Ishikawa (cell line): ENCODE measurements around the gene REPS1.

ENCODE experiments used
- CEBPB ChIP-seq: IDR thresholded peaks from 2 replicates; pipeline ENCODE4 v1.6.1; 2012
- CREB1 ChIP-seq: IDR thresholded peaks from 2 replicates; pipeline ENCODE4 v1.6.1; 2012; ENCODE audit warnings: low read depth
- EGR1 ChIP-seq: IDR thresholded peaks from 2 replicates; pipeline ENCODE4 v1.6.1; 2012
- EP300 ChIP-seq: IDR thresholded peaks from 2 replicates; pipeline ENCODE4 v1.6.1; 2012; ENCODE audit warnings: borderline replicate concordance
- FOXM1 ChIP-seq: IDR thresholded peaks from 2 replicates; pipeline ENCODE4 v1.6.1; 2012; ENCODE audit warnings: low read depth, borderline replicate concordance
- NFIC ChIP-seq: IDR thresholded peaks from 2 replicates; pipeline ENCODE4 v1.6.1; 2012
- RAD21 ChIP-seq: IDR thresholded peaks from 2 replicates; pipeline ENCODE4 v1.6.1; 2012; ENCODE audit warnings: low read depth
- REST ChIP-seq: IDR thresholded peaks from 2 replicates; pipeline ENCODE4 v1.6.1; 2012; ENCODE audit warnings: low read depth, mild to moderate bottlenecking
- TAF1 ChIP-seq: IDR thresholded peaks from 2 replicates; pipeline ENCODE4 v1.6.1; 2012; ENCODE audit warnings: low read depth, mild to moderate bottlenecking
- TCF12 ChIP-seq: IDR thresholded peaks from 2 replicates; pipeline ENCODE4 v1.6.1; 2012; ENCODE audit warnings: low read depth
- TEAD4 ChIP-seq: IDR thresholded peaks from 2 replicates; pipeline ENCODE4 v1.6.1; 2012
- USF1 ChIP-seq: IDR thresholded peaks from 2 replicates; pipeline ENCODE4 v1.6.1; 2012
- YY1 ChIP-seq: IDR thresholded peaks from 2 replicates; pipeline ENCODE4 v1.6.1; 2012; ENCODE audit warnings: low read depth
- ZBTB7A ChIP-seq: IDR thresholded peaks from 2 replicates; pipeline ENCODE4 v1.6.1; 2012; ENCODE audit warnings: low read depth
- TF ChIP-seq, protein P1 (sequence below): IDR thresholded peaks from 2 replicates; pipeline ENCODE4 v1.6.1; 2012

Gene REPS1

DNA sequence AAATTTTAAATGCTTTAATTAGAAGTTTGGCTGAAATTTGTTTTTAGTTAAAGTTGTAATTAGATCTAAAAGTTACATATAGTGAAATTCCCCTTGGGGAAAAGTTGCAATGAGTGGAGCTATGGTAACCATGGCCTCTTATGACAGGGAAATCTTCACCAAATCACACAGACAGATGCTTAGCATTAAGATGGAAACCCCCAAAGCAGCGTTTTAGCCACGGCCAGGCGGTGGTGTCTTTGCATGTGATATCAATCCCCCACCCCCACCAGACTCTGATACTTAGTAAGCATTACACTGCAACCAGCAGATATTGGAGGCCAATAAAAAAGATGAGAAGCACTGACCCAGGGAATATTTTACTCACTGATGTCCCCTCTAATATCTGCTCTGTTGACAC, 75.7 kb downstream of the REPS1 start:
- TF ChIP-seq EGR1 (no peak), REST (no peak), CEBPB (no peak)

- TF ChIP-seq CEBPB (no peak), USF1 (no peak), TAF1 (no peak), NFIC (no peak), YY1 (no peak), FOXM1 (no peak), CREB1 (no peak), EGR1 (no peak), RAD21 (no peak), TCF12 (no peak), REST (no peak), EP300 (no peak), ZBTB7A (no peak), TEAD4 (no peak)
- TF ChIP-seq, protein P1, sequence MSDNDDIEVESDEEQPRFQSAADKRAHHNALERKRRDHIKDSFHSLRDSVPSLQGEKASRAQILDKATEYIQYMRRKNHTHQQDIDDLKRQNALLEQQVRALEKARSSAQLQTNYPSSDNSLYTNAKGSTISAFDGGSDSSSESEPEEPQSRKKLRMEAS, result no peak
Observed at GRCh38 chr6:138909975-138910374, 78.1 kb downstream of the REPS1 start.

GRCh38 chr6:138909511-138909910, 78.5 kb downstream of the REPS1 start:
- TF ChIP-seq CREB1 (no peak), YY1 (no peak), REST (no peak), ZBTB7A (no peak), NFIC (no peak), TEAD4 (no peak), RAD21 (no peak), FOXM1 (no peak), EGR1 (no peak), TCF12 (no peak), TAF1 (no peak)
- TF ChIP-seq, protein P1, result no peak

DNA sequence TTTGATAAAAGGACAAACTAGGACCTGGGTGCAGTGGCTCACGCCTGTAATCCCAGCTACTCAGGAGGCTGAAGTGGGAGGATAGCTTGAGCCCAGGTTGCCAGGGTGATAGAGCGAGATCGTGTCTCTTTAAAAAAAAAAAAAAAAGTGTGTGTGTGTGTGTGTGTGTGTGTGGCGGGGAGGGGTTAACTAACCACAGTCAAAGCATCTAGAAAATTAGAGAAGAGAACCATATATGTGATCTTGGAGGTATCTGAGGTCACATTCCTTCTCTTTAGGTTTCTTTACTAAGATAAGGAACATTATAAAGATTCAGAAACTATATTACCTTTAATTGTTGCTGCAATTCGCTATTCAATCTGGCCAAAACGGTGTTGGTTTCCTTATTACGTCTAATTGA, 80.9 kb downstream of the REPS1 start:
- no peak for TF ChIP-seq FOXM1
- TF ChIP-seq CREB1, result no peak
- no peak for TF ChIP-seq RAD21
- no peak for TF ChIP-seq TEAD4
- no peak for TF ChIP-seq REST
- TF ChIP-seq, protein P1, result no peak
- TF ChIP-seq CEBPB, result no peak
- TF ChIP-seq TCF12, result no peak
- TF ChIP-seq USF1, result no peak
- TF ChIP-seq YY1, result no peak
- TF ChIP-seq NFIC, result no peak
- no peak for TF ChIP-seq TAF1
- no peak for TF ChIP-seq EP300
- no peak for TF ChIP-seq ZBTB7A
